HTR-8/SVneo (cell line): ENCODE measurements around the gene AGFG1.
"Not testable (repeated sequence)": the region's sequence is repeated elsewhere in the genome, so short reads cannot be mapped to it uniquely, and the experiment has no call there.

Experiments used
- DNase-seq: peaks from one replicate; pipeline ENCODE4 v3.0.0; 2011; ENCODE audit warnings: low spot score, mixed read lengths; ENCODE audit not compliant: insufficient read length
- FAIRE-seq: peaks from 2 replicates; lab custom pipeline; 2011; peaks lifted over from hg19 to GRCh38; lab: Jason Lieb, UNC

AGFG1 gene

DNA sequence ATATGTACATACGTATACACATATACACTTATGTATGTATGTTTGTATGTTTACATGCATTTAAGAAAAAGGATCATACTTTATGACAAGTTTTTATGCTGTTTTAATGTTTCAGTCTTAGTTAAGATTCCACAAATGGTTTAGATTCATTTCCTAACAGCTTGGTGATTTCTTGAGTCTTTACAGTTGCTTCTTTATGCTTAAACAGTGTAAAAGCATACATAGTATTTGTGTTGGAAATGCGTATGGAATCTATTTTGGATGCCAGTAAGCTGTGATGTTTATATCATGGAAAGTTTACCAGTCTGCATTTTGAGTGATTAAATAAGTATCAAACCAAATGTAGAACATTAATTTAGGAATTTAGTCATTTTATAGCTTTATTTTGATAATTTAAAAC, 55.4 kb downstream of the AGFG1 start:
- DNase-seq (no peak), FAIRE-seq (no peak)

DNA sequence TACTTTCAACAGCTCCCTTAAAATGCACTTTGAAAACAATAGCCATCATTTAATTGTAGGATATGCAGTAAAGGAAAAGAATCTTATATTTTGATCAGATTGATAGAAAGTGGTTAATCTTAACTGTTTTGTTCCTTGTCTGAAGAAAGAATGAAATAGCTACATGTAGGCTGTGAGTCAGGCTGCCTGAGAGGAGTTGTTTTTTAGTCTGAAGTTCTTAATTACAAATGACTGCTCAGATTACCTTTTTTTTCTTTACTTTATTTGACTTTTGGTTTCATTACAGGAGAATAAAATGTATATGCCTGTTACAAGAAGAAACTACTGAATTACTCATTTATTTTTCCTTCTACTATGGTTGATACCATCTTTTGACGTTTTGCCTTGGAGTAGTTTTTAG, 56.8 kb downstream of the AGFG1 start:
- FAIRE-seq (no peak), DNase-seq (no peak)

DNA sequence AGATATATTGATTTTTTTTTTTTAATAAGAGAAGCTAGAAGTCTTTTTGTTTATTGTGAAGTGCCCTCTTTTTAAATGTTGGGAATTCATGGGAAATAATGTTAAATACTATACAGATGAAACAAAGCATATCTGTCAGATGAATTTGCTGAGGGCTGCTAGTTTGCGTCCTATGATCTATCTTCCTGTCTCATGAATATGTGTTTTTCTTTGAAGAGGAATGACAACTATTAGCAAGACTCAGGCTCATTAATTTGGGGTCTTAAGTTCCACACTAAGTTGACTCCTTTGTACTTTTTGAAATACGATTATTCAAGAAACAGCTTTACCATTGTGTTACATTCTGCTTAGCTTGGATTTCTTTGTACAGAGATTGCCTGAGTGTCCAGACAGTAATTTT, 57.9 kb downstream of the AGFG1 start:
- FAIRE-seq (no peak), DNase-seq (no peak)

DNA sequence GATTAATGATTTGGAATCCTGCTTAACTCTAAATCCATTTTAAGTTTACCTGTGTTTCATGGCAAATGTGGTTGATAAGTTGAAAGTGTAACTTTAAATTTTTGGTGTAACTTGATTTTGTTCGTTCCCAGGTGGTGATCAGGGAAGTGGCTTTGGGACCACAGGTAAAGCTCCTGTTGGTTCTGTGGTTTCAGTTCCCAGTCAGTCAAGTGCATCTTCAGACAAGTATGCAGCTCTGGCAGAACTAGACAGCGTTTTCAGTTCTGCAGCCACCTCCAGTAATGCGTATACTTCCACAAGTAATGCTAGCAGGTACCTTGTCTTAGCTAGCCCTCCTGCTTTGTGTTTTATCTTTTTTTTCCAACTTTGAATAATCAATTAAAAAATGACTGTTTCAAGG, 62.8 kb downstream of the AGFG1 start:
- no peak for FAIRE-seq
- no peak for DNase-seq

DNA sequence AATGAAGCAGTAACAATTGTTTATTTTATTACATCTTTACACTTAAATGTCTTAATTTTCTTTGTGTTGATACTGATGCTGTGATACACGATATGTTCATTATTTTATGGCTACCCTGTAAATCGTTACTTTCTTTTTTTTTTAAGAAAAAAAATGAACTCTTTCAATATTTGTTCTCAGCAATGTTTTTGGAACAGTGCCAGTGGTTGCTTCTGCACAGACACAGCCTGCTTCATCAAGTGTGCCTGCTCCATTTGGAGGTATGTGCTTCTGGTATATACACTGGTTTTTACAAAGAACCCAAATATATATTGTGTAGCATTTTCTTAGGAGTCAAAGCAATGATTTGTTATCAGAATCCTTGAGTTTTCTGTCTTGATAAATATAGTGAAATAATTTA, 64.5 kb downstream of the AGFG1 start:
- no peak for FAIRE-seq
- no peak for DNase-seq

DNA sequence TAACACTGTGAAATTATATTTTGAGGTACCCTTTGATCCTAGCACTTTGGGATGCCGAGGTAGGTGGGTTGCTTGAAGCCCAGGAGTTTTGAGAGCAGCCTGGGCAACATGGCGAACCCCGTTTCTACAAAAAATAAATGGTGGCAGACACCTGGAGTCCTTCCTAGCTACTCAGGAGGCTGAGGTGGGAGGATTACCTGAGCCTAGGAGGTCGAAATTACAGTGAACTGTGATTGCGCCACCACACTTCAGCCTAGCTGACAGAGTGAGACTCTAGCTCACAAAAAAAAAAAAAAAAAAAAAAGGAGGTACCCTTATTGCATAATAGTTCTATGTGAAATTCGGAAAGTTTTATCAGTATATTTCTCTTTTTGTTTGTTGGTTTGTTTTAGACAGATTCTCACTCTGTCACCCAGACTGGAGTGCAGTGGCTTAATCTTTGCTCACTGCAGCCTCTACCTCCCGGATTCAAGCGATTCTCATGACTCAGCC, 67.6 kb downstream of the AGFG1 start:
- DNase-seq (no peak), FAIRE-seq (no peak)

DNA sequence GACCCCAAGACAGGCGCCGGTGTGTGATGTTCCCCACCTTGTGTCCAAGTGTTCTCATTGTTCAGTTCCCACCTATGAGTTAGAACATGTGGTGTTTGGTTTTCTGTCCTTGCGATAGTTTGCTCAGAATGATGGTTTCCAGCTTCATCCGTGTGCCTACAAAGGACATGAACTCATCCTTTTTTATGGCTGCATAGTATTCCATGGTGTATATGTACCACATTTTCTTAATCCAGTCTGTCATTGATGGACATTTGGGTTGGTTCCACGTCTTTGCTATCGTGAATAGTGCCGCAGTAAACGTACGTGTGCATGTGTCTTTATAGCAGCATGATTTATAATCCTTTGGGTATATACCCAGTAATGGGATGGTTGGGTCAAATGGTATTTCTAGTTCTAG, 68.4 kb downstream of the AGFG1 start:
- not testable (repeated sequence) for FAIRE-seq, DNase-seq

DNA sequence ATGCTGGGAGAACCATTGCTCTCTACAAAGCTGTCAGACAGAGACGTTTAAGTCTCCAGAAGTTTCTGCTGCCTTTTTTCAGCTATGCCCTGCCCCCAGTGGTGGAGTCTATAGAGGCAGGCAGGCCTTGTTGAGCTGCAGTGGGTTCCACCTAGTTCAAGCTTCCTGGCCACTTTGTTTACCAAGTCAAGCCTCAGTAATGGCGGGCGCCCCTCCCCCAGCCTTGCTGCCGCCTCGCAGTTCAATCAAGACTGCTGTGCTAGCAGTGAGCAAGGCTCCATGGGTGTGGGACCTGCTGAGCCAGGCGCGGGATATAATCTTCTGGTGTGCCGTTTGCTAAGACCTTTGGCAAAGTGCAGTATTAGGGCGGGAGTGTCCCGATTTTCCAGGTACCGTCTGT, 74.0 kb downstream of the AGFG1 start:
- no peak for FAIRE-seq

DNA sequence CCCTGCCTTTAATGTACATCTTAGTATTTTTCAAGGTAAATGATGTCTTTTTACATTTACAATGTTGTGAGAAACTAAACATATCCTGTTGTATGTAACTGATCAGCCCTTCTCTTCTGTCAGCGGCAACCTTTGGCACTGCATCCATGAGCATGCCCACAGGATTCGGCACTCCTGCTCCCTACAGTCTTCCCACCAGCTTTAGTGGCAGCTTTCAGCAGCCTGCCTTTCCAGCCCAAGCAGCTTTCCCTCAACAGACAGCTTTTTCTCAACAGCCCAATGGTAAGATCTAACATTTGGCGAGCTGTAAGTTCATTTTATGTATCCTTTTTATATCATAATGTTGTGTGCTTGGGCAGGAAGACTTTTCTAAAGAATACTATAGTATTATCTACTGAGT, 79.9 kb downstream of the AGFG1 start:
- DNase-seq (no peak), FAIRE-seq (peak; percentile 59)

More for the DNA sequence above, 74.0 kb downstream of the AGFG1 start:
- no peak for DNase-seq

DNA sequence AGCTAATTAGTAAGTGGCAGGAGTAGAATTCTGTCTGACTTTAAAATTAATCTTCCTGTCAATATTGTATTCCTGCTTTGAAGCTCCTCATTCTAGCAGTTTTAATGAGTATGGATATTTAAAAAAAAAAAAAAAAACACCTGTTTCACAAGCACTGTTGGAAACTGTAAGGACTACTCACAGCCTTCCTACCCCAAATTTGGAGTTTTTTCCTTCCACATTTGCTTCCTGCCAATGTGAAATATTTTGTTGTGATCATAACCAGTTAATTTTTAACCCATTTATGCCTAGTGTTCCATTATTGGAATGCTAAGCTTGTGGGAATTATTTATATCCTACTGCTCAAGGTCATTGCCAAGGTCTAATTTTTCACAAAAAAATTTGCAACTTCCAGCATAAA, 90.6 kb downstream of the AGFG1 start:
- FAIRE-seq: no peak
- no peak for DNase-seq

DNA sequence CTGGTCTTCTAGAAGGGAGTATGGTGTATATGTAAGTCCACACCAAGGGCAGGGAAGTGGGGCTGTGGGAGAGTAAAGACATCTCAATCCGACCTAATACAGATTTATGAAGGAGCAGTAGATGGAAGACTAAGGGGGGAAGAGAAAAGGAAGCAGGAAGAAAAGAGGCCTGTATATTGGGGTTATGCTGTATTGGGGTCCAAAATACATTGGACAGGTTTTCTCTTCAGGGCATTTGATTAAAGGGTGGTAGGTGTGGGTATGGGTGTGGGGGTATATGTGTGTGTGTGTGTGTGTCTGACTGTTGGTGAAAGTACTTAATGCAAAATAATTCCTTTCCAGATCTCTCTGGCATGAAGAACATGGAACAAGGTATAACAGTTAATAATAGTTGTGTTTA, 93.1 kb downstream of the AGFG1 start:
- no peak for FAIRE-seq
- no peak for DNase-seq

DNA sequence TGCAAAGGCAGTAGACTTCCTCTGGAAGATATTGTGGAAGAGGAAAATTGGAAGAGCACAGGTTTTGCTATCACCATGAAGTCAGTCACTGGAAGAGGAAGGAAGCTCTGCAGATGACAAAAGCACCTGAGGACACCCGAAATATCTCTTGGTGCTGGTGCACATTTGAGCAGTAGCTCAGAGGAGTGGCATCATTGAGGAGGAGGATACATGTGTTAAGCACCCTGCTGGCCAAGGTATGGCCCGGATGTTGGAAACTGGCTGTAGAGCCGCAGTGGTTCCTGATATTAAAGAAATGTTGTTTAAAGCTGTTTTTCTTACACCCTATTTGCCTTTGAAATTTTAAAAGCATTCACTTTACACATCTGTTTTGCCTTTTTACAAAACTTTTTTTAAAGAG, 94.1 kb downstream of the AGFG1 start:
- DNase-seq (no peak), FAIRE-seq (no peak)

DNA sequence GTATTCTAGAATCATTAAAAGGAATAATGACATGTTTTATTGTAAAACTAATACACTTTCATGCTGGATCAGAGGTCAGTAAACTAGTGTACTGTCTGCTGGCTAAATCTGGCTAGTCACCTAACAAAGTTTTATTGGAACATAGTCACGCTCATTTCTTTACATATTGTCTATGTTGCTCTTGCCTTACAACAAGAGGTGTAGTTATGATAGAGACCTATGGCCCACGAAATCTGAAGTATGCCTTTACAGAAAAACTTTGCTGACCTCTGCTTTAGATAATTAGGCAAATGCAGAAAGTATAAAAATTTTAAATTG, 96.9 kb downstream of the AGFG1 start:
- DNase-seq: no peak
- no peak for FAIRE-seq

DNA sequence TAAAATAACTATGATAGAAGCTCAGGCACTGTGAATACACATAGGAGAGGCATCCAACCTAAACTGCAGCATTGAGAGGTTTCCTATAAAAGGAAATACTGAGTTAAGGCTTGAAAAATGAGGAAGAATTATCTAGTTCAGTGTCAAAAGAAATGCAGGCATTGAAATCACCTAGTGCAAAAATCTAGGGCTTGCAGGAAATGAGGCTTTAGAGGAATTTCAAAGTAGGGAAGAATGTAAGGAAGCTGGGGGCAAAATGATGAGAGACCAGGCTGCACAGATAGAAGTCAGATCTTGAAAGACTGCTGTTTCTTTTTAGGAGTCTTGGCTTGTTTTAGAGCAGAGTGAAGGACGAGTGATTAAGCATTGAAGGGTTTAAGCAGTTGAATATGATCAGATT, 98.7 kb downstream of the AGFG1 start:
- DNase-seq (no peak), FAIRE-seq (no peak)

DNA sequence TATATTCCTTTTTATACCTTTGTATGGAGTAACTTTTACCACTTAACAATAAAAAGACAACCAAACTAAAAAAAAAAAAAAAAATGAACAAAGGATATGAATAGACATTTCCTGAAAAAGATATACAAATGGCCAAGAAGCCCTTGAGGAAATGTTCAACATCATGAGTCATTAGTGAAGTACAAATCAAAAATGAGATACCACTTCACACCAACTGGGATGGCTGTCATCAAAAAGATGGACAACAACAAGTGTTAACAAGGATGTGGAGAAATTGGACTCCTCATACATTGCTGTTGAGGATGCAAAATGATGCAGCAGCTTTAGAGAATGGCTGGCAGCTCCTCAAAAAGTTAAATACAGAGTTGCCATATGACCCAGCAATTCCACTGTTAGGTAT, 104.2 kb downstream of the AGFG1 start:
- FAIRE-seq: no peak

DNA sequence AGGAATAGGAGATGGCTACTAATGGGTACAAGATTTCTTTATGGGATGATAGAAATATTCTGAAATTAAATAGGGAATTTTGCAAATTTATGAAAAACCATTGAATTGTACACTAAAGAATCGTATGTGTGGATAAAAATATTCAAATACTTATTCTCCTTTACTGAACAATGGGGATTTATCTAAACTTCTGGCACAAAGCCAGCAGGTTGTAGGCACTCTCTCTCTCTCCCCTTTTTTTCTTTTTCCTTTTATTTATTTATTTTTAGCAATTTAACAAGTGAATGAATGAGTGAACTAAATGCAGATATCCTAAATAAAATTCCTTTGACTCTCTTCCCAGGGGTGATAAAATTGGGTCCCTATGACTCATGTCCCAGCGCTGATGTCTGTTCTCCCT, 104.9 kb downstream of the AGFG1 start:
- no peak for DNase-seq
- FAIRE-seq: no peak

More for the DNA sequence above, 104.2 kb downstream of the AGFG1 start:
- DNase-seq: no peak

DNA sequence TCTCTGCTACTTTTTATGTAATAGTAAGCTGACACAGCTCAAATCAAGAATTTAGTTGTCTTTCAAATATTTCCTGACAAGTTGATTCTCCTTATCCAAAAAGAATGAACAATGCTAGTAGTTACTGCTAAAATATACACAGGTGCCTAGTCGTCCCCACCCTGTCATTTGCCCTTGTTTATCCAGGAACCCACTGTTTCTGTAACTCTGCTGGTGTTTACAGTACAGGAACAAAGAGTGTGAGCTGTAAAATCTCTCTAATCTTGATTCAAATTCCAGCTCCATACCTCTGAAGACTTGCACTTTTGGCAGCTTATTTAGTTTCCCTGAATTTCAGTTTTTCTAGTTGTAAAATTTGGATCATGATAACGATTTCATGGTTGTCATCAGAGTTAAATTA, 105.6 kb downstream of the AGFG1 start:
- no peak for FAIRE-seq
- DNase-seq: no peak

DNA sequence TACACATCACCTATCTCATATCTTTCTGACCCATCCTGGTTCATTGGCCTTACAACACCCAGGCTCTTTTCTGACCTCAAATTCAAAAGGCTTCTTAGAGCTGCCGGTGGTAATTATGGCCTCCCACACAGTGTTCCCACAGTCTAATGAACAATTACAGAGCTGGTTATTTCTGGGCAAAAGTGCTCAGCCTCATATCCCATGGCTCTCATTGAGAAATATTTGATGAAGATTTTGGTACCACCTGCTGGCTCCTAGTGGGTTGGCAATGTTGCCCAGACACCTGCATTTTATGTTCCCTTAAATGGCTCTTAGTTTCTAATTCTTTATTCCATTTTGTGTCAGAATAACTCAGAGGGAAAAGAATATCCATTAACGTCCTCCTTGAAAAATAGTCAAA, 106.7 kb downstream of the AGFG1 start:
- DNase-seq (no peak), FAIRE-seq (no peak)

DNA sequence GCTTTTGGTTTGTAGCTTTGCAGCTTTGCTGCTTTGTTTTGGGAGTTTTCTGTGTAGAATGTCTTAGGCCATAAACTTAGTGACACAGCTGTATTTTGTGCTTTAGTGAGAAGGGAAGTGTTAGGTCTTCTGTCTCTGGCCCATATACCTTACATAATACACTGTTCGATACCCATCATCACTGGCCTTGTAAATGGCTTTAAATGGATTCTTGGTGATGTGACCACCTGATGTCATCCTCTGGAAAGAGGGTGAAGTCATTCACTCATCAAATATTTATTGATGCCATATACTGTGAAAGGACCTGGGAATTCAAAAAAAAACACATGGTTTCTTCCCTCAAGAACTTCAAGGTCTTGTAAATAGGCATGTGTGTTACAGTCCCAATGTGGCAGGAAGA, 107.8 kb downstream of the AGFG1 start:
- DNase-seq (no peak), FAIRE-seq (no peak)

DNA sequence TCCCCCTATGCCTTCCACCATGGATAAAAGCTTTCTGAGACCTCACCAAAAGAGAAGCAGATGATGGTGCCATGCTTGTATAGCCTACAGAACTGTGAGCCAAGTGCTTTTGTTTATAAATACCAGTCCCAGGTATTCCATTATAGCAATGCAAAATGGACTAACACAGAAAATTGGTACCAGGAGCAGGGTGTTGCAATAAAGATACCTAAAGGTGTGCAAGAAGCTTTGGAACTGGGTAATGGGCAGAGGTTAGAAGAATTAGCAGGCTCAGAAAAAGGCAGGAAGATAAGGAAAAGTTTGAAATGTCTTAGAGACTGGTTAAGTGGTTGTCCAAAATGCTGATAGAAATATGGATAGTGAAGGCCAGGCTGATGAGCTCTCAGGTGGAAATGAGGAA, 110.4 kb downstream of the AGFG1 start:
- FAIRE-seq (no peak), DNase-seq (no peak)

DNA sequence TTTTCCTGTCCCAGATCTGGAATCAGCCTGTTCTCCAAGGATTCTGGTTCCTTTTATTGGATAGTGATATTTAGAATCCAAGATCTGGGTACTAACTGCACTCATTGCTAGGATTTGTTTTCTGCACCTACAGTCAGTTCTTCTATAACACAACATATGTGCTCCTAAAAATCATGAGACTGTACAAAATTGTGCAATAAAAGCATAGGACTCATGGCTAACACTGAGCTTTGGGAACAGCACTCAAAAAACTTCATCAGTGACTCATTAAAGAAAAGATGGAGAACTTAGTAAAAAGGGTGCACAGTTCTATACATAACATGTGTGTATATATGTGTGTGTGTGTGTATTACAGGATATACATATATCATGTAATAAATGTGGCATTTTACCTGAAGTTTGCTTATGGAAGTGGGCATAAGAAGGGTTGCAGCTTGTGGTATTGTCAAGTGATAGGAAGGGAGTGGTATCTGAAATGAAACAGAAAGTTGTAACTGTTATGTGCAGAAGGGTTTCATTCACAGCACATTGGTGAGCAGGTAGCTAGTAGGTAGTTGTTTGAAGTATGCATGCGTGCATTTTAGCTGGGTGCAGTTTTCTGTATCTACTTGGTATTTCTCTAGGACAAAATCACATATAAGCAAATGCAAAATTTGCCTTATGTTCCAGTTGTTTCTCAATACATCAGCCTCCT, 120.9 kb downstream of the AGFG1 start:
- FAIRE-seq (no peak), DNase-seq (no peak)

DNA sequence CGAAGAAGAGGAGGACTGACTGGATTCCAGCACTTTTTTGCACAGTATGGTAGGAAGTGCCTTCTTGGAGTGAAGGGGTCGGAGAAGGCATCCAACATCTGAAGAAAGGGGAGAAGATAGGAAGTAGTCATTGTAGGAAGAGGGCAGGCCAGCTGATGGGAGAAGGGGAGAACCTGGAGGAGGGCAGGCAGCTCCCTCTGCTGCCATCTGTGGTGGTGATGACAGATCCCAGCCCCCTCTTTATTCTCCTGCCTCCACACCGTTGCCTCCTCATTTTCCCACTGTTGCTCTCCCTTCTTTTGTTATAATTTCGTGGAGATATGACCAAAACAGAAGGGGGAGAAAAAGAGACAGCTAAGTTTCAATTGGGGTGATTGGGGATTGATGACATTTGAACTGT, 123.8 kb downstream of the AGFG1 start:
- FAIRE-seq (no peak), DNase-seq (no peak)

DNA sequence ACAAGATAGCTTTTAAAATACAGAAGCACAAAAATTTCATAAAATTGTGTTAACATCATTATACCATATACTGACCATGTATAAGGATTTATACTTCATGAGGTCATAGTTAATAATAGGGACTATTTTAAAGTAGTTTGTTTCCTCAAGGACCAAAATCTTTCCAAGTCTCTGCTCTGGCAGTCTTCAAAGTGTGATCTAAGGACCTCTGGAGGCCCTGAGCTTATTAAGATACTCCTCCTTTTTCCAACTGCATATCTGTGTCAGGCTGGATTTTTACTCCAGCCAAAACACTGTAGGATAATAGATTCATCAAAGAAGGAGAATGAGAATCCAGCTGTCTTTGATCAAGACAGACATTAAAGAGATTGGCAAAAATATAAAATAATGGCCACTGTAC, 125.1 kb downstream of the AGFG1 start:
- DNase-seq (no peak), FAIRE-seq (no peak)
